Stomach smooth muscle (tissue), 2 donors: ENCODE data around the gene HPCAL1.

Experiments used
- H3K27ac ChIP-seq: one replicate; pipeline ENCODE4 v1.7.0; 2013; ENCODE audit warnings: mild to moderate bottlenecking, low read length, inconsistent platforms
- H3K27me3 ChIP-seq, 2 donors: one replicate each; pipeline ENCODE4 v1.7.0; 2013; ENCODE audit warnings: low read length in 2 of 2; ENCODE audit not compliant: insufficient read depth in 2 of 2, control insufficient read depth in 1 of 2
- H3K36me3 ChIP-seq, 2 donors: one replicate each; pipeline ENCODE4 v1.7.0; 2013; ENCODE audit warnings: low read length in 2 of 2; ENCODE audit not compliant: control insufficient read depth in 2 of 2, insufficient read depth in 2 of 2
- H3K4me1 ChIP-seq: one replicate; pipeline ENCODE4 v1.7.0; 2013; ENCODE audit warnings: low read length; ENCODE audit not compliant: control insufficient read depth, insufficient read depth
- H3K4me3 ChIP-seq, 2 donors: one replicate each; pipeline ENCODE4 v1.7.0; 2013; ENCODE audit warnings: low read length in 2 of 2
- H3K9ac ChIP-seq, 2 donors: one replicate each; pipeline ENCODE4 v1.7.0; 2013; ENCODE audit warnings: low read length in 2 of 2, mild to moderate bottlenecking in 1 of 2
- H3K9me3 ChIP-seq, 2 donors: one replicate each; pipeline ENCODE4 v1.7.0; 2013; ENCODE audit warnings: low read length in 2 of 2; ENCODE audit not compliant: control insufficient read depth in 2 of 2
- donor health status: healthy.
- donor health status: Pancreatic carcinoma.

The HPCAL1 gene

GRCh38 chr2:10271509-10271908, 31.2 kb upstream of the HPCAL1 start:
- Histone ChIP-seq H3K9me3 (no peaks in the 10 kb centered on the region), H3K27me3 (no peaks in the 10 kb centered on the region), H3K36me3 (no peaks in the 10 kb centered on the region), H3K9ac (no peak overlapping the region), H3K4me3 (no peak overlapping the region), H3K4me1 (peaks cover 4% of the 10 kb centered on the region), H3K27ac (no peak overlapping the region)

DNA sequence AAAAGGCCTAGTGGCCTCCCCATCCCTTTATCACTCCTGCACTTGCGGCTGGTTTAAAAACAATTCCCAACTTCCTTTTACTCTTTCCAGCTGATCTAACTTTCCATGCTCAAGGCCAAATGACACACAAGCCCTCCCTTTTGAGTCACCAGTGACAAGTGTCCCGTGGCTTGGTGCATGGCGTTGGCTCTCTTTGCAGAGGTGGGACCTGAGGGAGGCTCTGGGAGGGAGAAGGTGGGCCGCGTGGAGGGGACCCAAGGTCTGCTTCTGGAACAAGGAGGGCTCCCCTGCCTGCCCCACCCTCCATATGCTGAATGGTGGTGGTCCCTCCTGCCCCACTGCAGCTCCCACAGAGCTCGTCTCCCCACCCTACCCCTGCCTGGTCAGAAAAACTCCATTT, 30.8 kb upstream of the HPCAL1 start:
- H3K4me3 ChIP-seq, result no peak overlapping the region
- no peaks in the 10 kb centered on the region for H3K27me3 ChIP-seq
- no peaks in the 10 kb centered on the region for H3K9me3 ChIP-seq
- peaks cover 4% of the 10 kb centered on the region for H3K4me1 ChIP-seq
- H3K9ac ChIP-seq, result no peak overlapping the region
- no peak overlapping the region for H3K27ac ChIP-seq
- H3K36me3 ChIP-seq, result no peaks in the 10 kb centered on the region

- H3K4me3 ChIP-seq, result no peak overlapping the region
- peaks cover 4% of the 10 kb centered on the region for H3K4me1 ChIP-seq
- no peak overlapping the region for H3K27ac ChIP-seq
- H3K27me3 ChIP-seq, result no peaks in the 10 kb centered on the region
- no peak overlapping the region for H3K9ac ChIP-seq
- H3K36me3 ChIP-seq, result no peaks in the 10 kb centered on the region
- no peaks in the 10 kb centered on the region for H3K9me3 ChIP-seq
These were observed 30.2 kb upstream of the HPCAL1 start for GRCh38 chr2:10272464-10272863.

- no peaks in the 10 kb centered on the region for H3K36me3 ChIP-seq
- no peak overlapping the region for H3K4me3 ChIP-seq
- H3K9ac ChIP-seq, result no peak overlapping the region
- H3K4me1 ChIP-seq, result peaks cover 4% of the 10 kb centered on the region
- no peak overlapping the region for H3K27ac ChIP-seq
- H3K9me3 ChIP-seq, result no peaks in the 10 kb centered on the region
- no peaks in the 10 kb centered on the region for H3K27me3 ChIP-seq
These were observed 29.2 kb upstream of the HPCAL1 start for GRCh38 chr2:10273215-10274175.

GRCh38 chr2:10274376-10274775, 28.3 kb upstream of the HPCAL1 start:
- Histone ChIP-seq H3K4me1 (peaks cover 4% of the 10 kb centered on the region), H3K9me3 (no peaks in the 10 kb centered on the region), H3K27me3 (no peaks in the 10 kb centered on the region), H3K27ac (no peak overlapping the region), H3K4me3 (no peak overlapping the region), H3K36me3 (no peaks in the 10 kb centered on the region), H3K9ac (no peak overlapping the region)

DNA sequence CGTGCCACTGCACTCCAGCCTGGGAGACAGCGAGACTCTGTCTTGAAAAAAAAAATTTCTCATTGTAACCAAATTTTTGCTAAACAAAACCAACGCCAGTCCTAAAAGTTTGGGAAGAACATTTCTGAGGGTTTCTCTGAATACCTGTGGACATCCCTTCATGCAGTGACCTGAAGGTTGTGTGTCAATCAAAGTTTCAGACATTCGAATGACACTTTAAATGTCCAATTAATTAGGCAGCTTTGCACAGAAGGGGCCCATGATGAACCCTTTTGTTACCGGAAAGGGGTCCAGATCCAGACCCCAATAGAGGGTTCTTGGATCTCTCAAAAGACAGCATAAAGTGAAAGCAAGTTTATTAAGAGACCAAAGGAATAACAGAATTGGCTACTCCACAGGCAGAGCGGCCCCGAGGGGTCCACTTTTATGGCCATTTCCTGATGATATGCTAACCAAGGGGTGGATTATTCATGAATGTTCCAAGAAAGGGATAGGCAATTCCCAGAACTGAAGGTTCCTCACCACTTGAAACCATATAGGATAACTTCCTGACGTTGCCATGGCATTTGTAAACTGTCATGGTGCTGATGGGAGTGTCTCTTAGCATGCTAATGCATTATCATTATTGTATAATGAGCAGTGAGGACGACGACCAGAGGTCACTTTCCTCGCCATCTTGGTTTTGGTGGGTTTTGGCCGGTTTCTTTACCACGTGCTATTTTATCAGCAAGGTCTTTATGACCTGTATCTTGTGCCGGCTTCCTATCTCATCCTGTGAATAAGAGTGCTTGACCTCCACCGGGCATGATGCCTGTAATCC, 27.5 kb upstream of the HPCAL1 start:
- Histone ChIP-seq H3K4me3 (no peak overlapping the region), H3K27ac (no peak overlapping the region), H3K27me3 (no peaks in the 10 kb centered on the region), H3K4me1 (peaks cover 4% of the 10 kb centered on the region), H3K9ac (no peak overlapping the region), H3K36me3 (no peaks in the 10 kb centered on the region), H3K9me3 (no peaks in the 10 kb centered on the region)

DNA sequence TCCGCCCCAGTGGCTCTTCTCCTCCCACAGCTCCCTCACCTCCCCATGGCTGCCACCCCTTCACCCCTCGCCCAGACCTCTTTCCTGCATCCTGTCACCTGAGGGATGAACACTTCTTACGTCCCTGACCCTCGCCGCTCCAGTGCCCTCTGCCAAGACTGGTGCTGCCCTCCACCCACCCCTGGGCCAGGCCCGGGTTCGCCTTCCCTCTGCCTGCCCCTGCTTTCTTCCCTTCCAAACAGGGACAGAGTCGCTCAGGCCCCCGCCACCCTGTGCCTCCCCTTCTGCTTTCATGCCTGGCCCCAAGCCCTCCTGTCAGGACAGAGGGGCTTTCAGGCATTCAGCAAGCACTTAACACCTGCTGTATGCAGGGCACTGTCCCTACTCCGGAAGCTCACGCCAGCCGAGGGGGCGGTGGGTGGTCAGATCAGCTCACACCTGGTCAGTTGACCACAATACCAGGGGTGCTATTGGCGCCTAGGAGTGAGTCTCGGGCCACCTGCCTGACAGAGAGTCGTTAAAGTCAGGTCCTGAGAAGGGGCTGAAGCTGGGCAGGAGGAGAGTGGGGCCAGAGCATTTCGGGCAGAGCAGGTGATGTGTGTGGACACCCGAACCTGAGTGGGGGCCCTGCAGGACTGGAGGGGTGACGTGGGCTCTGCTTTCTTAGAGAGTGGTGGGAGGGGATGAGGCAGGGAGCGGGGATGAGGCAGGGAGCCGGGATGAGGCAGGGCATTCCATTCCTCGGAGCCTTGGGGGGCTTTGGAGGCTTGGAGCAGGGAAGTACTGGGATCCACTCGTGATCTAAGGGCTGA, 26.0 kb upstream of the HPCAL1 start:
- H3K9ac ChIP-seq, result no peak overlapping the region
- no peaks in the 10 kb centered on the region for H3K27me3 ChIP-seq
- no peak overlapping the region for H3K27ac ChIP-seq
- H3K4me1 ChIP-seq, result no peaks in the 10 kb centered on the region
- no peaks in the 10 kb centered on the region for H3K9me3 ChIP-seq
- no peaks in the 10 kb centered on the region for H3K36me3 ChIP-seq
- H3K4me3 ChIP-seq, result no peak overlapping the region

- no peaks in the 10 kb centered on the region for H3K27me3 ChIP-seq
- H3K4me3 ChIP-seq, result no peak overlapping the region
- no peaks in the 10 kb centered on the region for H3K36me3 ChIP-seq
- H3K27ac ChIP-seq, result no peak overlapping the region
- no peaks in the 10 kb centered on the region for H3K9me3 ChIP-seq
- H3K9ac ChIP-seq, result no peak overlapping the region
- no peaks in the 10 kb centered on the region for H3K4me1 ChIP-seq
These were observed 25.2 kb upstream of the HPCAL1 start for GRCh38 chr2:10277293-10278028.

GRCh38 chr2:10278029-10278762, 24.5 kb upstream of the HPCAL1 start:
- no peaks in the 10 kb centered on the region for H3K4me1 ChIP-seq
- no peak overlapping the region for H3K9ac ChIP-seq
- H3K27me3 ChIP-seq, result no peaks in the 10 kb centered on the region
- H3K4me3 ChIP-seq, result no peak overlapping the region
- H3K36me3 ChIP-seq, result no peaks in the 10 kb centered on the region
- no peaks in the 10 kb centered on the region for H3K9me3 ChIP-seq
- H3K27ac ChIP-seq, result no peak overlapping the region
